NCI-H446 (cell line): ENCODE data around the gene SYT1.
A peak's percentile ranks its signal among the peaks of the same experiment; 100 is the strongest.

Experiments
- DNase-seq, 2 experiments: peaks; one replicate each; lab custom pipeline; 2025; lab: John Stamatoyannopoulos, UW

The SYT1 gene

DNA sequence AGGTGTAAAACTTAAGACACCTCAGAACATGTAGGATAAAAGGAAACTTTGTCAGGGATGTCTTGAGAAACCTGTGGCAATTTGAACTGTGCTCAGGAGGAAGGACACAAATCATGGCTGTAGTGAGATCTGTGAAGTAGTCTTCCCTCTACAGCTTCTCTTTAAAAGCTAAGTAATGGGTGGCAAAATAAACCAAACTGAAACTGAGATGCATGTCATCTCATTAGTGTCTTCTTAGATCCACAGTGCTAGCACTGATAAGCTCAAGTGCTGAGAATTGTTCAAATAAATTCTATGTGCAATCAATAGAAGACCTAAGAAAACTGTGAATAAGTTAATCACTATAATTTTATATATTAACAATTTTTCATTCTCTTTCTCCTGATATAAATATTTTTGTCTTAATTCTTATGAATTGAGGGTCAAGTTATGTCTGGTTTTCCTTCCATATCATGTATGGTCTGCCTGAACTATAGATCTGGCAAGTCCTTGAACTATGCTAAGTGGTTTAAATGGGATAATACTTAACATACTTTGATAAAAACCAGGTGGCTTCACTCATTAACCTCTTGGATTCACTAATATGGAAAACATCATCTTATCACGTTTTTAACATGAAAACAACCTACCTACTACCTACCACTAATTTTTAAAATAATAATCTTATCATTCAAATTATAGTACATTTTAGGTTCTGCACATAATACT, 27.2 kb downstream of the SYT1 start:
- DNase-seq = no peak

DNA sequence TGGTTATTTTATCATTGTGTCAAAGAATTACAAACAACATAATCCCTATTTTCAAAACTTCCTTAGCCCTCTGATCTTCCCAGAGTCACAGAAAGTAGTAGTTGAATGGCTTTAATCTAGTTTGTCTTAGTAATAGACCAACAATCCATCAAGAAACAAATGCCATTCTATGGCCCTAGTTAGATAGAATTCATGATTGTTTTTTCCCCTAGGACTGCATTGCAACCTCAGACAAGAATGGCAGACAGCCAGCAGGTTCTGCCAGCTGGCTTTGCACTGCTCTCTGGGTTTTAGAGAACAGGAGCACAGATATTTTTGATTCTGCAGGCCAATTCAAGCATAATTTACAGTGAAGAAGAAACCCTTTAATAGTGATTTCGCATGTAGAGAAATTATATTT, 33.8 kb downstream of the SYT1 start:
- peak; percentile 87 to 92 for DNase-seq

DNA sequence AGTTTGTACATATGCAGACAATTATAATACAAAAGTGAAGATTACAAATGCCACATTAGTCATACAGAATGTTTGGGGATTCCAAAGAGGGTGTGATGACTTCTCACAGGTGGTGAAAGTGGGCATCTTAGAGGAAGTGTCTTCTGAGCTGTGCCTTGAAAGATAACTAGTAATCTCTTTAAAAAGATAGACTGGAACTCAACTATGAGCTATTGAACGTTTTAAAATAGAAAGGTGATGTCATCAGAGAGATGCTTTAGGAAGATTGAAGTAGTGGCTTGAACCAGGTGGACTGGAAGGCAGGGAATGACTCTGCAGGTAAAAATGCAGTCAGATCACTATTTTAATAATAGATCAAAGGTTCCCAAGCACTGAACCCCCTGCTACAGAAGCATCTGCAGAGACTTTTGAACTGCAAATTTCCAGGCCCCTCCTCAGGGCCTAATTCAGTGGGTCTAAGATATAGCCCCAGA, 50.3 kb downstream of the SYT1 start:
- DNase-seq = no peak

DNA sequence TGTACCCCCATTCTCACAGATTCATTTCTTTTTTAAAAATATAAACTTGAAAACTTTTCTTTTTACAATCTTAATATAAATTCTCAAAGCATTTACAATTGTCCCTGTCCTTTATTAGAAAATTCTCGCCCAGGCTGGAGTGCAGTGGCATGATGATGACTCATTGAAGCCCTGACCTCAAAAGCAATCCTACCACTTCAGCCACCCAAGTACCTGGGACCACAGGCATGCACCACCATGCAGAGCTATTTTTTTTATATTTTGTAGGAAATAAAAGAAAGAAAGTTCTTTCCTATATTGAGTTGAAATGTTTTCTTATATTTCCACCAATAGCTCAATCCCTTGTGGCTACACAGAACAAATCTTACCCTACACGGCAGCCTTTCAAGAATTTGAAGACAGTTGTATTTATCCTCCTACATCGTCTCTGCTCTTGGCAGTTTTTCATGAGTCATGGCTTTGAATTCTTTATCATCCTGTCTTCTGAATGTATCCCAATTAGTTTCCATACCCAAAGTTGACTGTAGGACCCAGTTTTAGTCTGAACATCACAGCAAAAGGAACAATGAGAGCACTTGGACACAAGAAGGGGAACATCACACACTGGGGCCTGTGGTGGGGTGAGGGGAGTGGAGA, 52.4 kb downstream of the SYT1 start:
- peak in 1 of 2 experiments; percentile 16 for DNase-seq

DNA sequence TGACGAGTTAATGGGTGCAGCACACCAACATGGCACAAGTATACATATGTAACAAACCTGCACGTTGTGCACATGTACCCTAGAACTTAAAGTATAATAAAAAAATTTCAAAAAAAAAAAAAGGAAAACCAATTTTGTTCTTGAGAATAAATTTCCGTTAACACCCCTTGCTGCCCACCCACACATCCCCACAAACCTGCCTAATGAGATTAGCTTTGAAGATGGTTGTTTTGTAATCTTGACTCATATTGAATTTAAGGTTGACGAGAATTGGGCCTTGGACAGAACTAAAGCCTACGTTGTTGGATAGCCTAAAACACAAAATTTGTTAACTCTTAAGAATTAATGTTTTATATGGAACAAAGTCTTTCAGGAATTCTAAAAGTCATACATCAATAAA, 52.9 kb downstream of the SYT1 start:
- no peak for DNase-seq

DNA sequence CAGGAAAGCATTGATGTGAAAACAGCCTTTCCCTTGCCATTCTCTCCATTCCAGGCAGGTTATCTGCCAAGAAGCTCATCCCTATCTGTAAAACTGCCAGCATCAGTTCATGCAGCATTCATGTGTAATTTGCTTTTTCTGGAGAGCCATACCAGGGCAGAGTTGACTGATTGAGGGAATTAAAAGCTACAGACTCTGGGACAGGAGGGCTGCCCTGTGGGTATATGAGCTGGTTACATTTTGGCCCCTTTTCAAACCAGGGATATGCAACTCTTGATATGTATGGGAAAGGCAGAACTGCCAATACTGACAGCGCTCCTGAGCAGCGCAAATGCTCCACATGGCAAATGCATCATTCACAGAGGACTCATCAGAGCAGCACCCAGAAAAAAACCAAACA, 53.7 kb downstream of the SYT1 start:
- DNase-seq = peak; percentile 96

DNA sequence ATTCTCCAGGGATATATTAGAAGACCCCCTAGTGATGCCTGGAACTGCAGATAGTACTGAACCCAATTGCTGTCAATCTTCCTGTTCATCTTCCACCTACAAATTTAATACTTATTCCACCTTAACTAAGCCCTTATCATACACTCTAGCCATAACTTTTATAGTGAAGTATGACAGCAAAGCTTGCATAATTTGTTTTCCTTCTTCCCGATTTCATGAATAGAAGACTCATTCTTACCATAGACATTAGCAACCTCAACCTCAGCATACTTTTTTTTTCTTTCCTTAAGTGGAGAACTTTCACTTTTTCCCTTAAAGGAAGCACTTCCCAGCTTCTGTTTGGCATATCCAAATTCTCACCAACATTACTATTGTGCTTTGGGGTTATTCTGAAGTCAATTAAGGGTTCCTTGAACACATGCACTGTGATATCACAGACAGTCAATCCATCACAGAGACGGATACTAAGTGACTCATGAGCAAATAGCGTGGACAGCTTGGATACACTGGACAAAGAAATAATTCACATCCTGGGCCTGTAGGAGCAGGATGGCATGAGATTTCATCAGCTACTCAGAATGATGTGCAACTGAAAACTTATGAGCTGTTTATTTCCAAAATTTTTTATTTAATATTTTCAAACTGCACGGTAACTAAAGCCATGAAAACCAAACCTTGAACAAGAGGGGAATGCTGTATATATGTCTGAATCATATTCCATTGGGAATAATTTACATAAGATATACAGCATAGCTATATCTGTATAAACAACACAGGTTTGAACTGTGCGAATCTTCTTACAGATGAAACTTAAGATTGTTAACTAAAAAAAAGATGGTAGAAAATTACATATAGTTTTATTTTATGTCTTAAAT, 63.9 kb downstream of the SYT1 start:
- DNase-seq = peak in 1 of 2 experiments; percentile 14

DNA sequence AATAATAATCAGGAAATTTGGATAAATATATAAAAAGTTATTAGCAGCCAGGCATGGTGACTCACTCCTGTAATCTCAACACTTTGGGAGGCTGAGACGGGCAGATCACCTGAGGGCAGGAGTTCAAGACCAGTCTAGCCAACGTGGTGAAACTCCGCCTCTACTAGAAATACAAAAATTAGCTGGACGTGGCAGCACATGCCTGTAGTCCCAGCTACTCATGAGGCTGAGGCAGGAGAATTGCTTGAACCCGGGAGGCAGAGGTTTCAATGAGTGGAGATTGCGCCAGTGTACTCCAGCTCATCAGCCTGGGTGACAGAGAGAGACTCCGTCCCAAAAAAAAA, 64.5 kb downstream of the SYT1 start:
- DNase-seq = no peak

DNA sequence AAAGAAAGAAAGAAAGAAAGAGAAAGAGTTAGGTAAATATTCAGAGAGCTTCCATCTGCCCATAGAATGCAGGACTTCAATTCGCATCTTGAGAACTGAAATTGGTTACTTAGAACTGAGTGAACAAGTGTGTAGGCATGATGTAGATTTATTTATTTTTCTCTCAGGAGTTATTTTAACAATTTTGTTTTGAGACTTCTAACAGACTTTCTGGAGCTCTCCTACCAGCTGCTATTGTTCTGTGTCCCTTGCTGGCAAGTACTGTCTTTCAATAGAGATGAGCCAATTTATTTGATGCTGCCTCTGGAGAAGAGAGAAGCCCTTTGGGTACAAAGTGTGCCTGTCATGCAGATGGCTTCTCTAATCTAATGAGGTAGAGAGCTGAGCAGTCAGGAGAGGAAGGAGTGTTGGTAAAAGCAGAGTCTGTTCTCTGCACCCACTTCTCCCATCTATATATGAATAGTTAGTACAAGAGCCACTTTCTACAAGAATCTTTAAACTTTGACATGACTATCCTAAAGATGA, 67.0 kb downstream of the SYT1 start:
- peak in 1 of 2 experiments; percentile 5 for DNase-seq

DNA sequence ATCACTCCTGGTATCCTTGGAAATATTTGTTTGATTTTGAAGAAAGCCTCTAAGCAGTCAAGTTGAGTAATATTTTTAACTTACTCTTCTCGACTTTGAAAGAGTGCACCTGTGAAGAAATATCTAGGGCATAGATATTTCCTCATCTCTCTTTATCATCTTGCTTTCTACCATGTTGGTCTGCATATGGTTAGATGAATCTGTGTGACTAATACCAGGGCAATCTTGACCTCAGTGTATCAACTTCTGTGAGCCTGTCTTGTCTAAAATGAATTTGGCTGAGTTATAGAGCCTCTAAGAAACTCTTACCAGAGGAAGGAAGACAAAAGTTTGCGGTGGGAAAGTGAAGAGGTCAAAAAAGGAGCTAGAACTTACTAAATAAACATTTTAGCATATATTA, 68.4 kb downstream of the SYT1 start:
- no peak for DNase-seq

DNA sequence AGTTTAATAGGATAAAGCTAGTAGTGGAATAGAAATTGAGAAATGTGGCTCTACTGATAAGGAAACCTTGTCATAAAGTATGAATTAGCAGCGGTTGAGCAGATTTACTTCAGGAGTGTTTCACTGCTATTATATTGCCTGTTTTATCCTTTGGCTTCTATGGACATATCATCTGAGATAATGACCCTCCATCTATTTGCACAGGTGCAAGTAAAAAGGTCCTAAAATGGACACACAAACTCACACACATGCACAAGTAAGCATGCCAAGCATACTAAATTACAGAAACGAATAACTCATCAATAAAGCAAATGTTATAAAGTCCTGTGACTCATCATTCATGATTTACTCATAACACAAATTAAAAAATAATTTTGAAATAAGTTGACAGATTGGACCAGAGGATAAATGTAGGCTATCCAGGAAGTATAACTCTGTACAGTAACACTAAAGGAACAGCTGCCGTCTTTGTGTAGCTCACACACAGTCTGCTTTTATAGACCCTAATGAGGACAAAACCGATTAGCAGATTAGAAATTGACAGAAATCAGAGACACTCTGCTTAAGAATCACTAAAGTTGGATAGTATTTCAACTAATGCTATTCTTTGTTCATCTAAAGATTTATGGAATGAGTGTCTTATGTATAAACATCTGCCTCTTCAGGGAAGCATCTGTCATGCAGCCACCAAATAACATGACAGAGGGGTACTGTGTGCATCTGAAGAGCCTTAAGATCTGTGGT, 73.9 kb downstream of the SYT1 start:
- DNase-seq = peak in 1 of 2 experiments; percentile 70

DNA sequence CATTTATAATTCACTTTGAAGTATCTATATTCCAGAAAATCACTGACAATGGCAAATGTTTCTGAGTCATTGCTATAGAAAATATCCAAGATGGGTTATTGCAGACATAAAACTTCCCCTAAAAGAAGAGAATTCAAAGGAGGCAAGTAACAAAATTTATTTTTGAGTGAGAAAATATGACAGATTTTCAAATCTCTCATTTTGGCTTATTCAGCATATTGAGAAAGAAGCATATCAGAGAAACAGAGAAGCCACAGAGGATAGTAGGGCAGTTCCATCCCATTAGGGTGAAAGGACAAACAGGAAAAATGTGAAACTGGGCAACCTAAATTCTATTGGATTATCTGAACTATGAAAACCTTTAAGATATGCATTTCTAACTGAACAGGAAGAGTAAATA, 85.0 kb downstream of the SYT1 start:
- DNase-seq = no peak

DNA sequence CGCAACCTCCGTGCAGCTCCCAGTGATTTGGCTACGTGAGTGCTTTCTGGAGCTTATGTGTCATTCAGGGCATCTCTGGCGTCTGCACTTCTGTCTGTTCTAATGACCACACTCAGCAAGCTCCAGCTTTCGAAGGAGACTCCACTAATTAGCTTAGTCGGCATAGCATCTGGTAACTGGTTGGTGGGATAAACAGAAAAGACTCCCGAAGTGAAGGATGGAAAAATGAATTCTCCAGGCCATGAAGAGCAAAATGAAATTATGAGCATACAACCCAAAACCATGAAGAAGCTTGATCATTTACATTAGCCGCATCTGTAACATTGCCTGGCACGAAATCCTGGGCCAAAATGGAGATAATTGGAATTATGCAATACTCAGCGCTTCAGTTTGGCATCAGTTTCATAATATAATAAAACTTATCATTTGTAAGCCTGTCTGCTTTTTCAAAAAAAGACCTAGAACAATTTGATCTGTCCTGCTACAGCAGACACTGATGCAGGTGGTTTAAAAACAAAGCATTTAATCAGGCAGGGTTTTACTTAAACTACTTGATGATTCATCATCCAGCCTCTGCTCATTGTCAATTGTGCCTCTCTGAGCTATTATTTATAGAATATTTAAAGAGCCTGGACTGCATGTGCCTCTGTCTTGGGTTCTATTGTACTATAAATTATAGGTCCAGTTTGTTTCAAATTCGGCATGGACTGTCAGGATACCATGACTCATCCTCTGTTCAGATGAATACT, 87.4 kb downstream of the SYT1 start:
- peak; percentile 58 to 78 for DNase-seq

DNA sequence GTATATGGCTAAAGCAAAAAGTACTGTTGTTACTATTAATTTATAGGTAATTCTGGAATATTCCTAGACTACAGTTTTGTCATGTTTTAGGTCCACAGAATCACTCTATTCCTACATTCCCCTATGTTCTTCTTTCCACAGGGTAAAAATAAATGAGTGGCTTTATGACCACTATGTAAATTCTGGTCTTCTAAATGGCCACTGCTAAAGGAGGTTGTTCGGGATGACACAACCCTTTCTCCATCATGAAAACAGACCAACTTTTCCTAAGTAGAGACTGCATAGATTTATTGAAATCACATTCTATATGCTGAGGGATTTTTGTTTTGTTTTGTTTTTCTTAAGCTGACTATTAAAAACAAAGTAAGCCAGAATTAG, 88.0 kb downstream of the SYT1 start:
- no peak for DNase-seq

DNA sequence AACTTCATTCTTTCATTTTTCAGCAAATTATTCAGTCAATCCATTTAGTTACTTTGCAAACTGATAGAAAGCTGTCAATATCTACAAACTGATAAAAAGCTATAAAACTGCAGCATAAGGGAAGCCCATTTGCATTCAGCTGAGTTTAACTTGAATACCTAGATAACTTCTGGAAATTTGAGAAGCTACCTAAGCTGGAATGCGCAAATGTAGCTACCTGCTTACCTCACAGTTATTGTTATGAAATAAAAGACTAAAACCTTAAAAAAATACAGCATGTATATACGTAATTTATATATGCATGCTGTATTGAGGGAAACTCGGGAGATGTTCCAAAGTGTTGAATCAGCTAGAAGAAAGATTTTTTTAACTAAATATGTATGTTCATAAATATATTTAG, 94.4 kb downstream of the SYT1 start:
- DNase-seq = no peak

DNA sequence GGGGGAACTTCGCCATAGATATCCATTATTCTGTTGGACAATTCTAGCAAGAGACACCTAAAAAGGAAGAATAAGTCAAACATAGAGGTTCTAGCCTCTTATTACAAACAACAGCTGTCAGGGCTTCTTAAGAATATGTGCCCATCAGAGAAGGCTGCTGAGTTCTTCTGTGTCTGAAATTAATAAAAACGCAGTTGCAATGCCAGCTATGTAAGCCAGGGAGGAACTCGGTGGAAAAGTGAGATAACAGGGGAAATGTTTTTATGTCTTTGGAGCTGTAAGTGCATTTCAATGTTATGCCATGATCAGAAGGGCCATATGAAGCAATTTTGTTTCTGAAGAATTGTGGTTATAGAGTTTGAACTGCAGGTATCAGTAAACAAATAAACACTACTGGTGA, 95.0 kb downstream of the SYT1 start:
- DNase-seq = peak in 1 of 2 experiments; percentile 32

DNA sequence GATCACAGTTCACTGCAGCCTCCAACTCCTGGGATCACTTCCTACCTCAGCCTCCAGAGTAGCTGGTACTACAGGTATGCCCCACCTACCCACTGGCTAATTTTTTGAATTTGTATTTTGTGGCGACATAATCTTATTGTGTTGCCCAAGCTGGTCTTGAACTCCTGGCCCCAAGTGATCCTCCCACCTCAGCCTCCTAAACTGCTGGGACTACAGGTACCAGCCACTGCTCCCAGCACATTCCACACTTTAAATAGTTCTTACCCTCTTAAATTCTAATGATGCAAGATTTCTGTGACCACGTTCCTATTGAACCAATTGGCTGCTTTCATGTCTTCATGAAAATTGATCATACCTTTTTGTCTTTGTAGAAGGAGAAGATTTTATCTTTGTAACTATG, 96.6 kb downstream of the SYT1 start:
- no peak for DNase-seq

DNA sequence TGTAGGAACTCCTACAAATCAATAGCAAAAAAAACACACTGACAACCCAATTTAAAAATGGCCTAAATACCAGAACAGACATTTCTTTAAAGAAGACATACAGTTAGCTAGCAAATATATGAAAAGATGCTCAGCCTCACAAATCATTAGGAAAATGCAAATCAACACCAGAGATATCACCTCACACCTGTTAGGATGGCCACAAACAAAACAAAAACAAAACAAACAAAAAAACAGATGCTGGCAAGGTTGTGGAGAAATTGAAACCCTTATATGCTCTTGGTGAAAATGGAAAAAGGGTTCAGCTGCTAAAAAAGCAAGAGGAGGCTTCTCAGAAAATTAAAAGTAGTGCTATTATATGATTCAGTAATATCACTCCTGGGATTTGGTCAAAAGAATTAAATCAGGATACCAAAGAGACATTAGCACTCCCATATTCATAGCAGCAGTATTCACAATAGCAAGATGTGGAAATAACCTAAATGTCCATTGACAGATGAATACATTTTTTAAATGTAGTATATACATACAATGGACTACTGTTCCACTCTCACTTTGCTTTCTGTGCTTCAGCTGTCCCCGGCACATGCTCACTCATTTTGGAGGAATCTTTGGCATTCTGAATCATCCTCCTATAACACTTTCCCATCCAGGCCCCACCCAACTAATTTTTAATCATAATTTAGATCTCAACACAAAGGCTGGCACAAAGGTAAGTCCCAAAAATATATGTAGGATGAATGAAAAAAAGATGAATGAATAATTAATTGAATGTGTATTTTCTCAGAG, 99.1 kb downstream of the SYT1 start:
- no peak for DNase-seq

DNA sequence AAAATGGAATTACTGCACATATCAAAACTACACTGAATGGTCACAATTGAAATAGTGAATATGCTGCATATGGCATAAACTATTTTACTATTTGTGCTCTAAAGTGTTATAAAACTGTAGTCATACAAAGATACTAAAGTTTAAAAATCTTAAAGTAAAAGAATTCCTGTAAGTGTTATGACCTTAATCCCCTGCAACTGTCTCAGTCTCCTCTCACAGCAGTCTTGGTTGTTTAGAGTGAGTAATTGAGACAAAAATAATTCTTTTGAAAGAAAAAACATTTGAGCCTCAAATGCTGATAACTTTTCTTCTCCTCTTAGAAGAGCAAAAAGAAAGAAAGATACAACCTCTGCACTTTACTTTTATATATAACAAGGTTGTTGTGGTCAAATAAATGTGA, 99.9 kb downstream of the SYT1 start:
- no peak for DNase-seq

DNA sequence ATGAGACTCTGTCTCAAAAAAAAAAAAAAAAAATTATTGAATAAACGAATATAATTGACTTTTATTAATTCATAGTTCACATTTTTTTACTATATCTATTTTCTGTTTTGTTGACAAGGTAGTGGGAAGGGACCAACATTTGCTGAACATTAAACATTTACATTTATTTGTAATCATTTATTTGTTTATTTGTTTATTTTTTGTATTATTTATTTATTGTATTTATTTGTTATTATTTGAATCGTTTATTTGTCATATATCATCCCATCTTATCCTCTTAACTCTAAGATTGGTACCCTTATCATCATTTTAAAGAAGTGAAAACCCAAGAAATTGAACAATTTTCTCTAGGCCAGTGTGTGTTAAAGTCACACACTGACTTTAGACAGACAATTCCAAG, 101.5 kb downstream of the SYT1 start:
- DNase-seq = no peak
